ENCODE results near the gene TGIF2.
"Not testable (repeated sequence)": the region's sequence is repeated elsewhere in the genome, so short reads cannot be mapped to it uniquely, and the experiment has no call there.

The TGIF2 gene

DNA sequence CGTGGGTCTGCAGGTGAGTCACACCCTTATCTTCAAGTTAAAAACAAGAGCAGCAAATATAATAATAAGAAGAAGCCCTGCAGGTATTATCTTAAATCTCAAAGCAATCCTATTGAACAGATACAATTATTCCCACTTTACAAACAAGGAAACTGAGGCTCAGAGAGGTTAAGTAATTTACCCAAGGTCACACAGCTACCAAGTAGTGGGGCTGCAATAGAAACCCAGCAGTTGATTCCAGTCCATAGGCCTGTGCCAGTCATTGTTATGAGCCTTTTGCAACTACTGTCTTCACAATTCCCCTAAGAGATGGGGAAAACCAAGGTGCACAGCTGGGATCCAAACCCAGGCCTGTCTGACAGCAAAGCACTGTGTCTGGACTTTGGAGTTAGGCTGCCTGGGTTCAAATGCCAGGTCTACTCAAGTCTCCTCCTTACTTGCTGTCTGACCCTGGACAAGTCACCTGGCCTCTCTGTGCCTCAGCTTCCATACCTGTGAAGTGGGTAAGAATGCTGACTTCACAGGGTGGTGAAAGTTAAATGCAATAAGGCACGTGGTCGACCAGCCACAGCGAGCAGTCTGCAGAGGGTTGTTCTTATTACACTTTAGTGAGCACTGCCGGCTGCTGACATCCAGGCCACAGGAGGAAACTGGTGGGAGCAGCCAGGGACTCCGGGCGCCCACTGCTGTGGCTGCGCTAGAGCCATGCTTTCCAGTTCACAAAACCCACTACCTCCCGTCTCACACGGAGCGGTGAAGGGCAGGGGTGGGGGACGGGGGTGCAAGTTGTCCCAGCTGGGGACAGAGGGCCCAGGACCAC is 26.0 kb upstream of the TGIF2 start:
- no peak for DNase-seq (ENCODE audit: low read depth, low spot score)

DNA sequence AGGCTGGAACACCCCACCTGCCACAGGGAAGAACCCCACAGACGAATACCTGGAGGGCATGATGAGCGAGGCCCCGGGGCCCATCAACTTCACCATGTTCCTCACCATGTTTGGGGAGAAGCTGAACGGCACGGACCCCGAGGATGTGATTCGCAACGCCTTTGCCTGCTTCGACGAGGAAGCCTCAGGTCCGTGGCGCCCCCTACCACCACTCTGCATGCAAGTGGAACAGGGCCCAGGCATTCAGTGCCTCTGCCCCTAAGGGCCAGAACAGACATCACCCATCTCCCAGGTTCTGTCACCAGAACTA is 25.4 kb upstream of the TGIF2 start:
- DNase-seq (ENCODE audit: low read depth, low spot score), result no peak

DNA sequence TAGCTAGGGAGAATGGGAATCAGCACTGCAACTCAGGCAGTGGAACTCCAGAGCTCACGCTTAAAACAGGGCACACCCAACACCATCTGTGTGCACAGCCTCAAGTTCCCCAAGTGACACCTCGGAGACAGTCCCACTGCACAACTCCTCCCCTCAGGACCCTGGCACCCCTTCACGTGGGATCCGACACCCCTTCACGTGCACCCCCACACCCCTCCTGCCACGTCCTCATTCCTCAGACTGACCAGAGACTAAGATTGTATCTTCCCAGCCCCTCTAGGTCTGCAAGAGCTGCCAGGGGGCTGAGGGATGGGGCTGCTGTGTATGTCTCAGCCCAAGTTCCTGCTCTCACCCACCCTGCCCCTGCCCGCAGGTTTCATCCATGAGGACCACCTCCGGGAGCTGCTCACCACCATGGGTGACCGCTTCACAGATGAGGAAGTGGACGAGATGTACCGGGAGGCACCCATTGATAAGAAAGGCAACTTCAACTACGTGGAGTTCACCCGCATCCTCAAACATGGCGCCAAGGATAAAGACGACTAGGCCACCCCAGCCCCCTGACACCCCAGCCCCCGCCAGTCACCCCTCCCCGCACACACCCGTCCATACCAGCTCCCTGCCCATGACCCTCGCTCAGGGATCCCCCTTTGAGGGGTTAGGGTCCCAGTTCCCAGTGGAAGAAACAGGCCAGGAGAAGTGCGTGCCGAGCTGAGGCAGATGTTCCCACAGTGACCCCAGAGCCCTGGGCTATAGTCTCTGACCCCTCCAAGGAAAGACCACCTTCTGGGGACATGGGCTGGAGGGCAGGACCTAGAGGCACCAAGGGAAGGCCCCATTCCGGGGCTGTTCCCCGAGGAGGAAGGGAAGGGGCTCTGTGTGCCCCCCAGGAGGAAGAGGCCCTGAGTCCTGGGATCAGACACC is 24.4 kb upstream of the TGIF2 start:
- no peak for DNase-seq (ENCODE audit: low read depth, low spot score)

DNA sequence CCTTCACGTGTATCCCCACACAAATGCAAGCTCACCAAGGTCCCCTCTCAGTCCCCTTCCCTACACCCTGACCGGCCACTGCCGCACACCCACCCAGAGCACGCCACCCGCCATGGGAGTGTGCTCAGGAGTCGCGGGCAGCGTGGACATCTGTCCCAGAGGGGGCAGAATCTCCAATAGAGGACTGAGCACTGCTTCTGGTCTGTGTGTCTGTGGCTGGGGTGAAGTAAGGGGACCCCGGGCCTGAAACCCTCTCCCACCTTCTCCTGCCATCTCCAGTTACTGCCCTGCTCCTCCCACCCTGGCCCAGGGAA is 23.8 kb upstream of the TGIF2 start:
- DNase-seq (ENCODE audit: low read depth, low spot score), result no peak

DNA sequence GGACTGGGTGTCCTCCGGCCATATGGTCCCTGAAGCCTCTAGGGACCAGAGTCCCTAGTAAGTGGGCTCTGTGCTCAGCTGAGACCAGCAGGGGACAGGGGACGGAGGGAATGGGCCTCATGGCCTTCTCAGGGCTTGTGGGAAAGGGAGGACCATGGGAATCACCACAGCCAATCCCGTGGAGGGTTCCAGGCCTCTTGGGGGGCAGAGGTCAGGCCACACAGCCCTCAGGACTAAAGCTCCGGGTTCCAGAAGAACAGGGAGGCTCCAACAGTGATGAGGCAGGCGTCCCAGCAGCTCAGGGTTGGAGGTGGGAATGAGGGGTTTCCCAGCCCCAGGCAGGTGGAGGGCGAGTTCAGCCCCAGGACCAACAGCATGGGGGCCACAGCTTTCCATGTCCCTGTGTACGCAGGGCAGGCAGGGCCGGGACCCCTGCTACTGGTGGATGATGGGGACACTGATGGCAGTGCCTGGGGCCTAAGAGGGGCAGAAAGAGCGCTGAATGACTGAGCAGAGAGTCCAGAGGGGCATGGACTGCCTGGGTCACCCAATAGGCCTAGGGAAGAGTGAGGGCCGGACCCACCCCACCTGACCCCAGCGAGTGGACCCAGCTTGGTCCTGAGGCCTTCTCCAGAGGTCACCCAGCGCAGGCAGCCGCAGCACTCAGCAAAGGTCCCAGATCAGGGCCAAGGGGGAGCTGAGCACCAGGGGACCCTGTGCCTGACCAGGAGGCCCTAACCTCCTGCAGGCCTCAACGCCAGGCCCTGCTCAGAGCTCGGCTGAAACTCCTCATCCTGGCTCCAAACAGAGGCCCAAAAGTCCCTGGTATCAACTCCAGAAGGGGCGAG is 23.2 kb upstream of the TGIF2 start:
- no peak for DNase-seq (ENCODE audit: low read depth, low spot score)

DNA sequence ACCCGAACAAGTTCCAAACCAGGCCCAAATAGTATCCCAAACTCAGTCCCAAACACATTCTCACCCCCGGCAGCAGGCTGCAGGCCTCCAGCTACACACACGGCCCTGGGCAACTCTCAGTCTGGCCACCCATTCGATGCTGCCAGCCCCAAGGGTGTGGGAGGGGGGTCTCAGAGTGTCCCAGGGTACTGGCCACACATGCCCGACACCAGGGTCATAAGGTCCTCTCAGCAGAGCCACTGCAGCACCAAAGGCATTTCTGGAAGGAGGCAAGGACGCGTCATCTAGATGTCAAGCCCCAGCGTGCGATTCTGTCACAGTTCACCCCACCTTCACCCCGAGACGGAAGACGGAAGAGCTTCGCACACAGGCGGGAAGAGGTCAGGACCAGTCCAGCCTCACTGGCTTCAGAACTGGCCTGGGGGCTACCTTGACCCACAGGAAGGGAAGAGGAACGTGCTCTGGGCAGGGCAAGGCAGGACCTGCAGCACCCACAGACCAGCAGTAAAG is 22.6 kb upstream of the TGIF2 start:
- peak; percentile 44 for DNase-seq (ENCODE audit: low read depth, low spot score)

DNA sequence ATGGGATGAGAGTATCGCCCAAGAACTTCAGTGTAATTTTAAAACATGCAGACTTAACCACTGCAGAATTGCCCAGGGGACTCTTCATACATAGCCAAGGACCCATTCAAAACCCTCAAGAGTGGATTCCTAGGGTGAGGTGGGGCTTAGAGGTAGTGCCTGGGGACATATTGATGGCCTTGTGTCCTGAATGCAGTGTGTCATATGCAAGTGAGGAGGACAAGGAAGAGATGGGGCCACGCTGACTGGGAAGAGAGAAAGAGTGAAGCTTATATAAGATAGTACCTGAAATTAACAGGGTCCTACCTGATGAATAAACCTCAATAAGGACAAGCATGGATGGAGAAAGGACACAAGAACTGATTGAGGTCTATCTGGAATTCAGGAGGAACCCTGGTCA is 18.1 kb upstream of the TGIF2 start:
- DNase-seq (ENCODE audit: low read depth, low spot score), result no peak

DNA sequence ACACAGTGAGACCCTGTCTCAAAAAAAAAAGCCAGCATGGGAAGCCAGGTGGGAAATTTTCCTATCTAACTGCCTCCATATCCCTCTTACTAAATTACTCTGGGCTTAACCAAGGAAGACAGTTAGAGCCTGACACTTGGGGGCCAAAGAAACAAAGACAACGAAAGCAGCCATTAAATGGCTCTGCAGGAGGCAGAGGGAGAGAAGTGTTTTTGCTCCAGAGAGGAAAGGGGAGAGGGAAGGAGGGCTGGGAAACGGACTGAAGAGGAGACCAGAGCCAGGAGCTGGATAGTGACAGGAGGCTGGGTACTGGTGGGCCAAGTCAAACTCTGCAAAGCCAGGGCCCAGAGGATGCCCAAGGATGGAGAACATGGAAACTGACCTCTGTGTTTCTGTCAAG is 10.7 kb upstream of the TGIF2 start:
- no peak for DNase-seq (ENCODE audit: low read depth, low spot score)

DNA sequence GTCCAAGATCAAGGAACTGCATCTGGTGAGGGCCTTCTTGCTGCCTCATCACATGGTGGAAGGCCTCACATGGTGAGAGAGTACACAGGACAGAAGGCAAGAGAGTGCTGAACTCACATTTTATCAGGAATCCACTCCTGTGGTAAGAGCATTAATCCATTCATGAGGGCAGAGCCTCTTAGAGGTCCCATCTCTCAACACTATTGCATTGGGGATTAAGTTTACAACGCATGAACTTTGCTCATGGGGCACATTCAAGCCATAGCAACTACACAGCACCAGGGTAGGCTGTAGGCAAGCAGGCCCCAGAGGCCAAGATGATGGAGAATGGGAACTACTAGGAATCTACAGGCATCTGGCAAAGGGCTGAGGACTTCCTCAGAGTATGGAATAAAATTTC is 10.0 kb upstream of the TGIF2 start:
- DNase-seq (ENCODE audit: low read depth, low spot score), result no peak

DNA sequence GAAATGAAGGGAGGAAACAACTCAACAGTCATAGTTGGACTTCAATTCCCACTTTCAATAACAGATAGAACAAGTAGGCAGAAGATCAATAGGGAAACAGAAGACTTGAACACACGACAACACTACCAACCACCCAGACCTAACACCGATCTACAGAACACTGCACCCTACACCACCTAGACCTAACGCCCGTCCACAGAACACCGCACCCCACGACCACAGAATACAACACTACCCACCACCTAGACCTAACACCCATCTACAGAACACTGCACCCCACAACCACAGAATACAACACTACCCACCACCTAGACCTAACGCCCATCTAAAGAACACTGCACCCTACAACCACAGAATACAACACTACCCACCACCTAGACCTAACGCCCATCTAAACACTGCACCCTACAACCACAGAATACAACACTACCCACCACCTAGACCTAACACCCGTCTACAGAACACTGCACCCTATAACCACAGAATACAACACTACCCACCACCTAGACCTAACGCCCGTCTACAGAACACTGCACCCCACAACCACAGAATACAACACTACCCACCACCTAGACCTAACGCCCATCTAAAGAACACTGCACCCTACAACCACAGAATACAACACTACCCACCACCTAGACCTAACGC is 9.2 kb upstream of the TGIF2 start:
- not testable (repeated sequence) for DNase-seq (ENCODE audit: low read depth, low spot score)

DNA sequence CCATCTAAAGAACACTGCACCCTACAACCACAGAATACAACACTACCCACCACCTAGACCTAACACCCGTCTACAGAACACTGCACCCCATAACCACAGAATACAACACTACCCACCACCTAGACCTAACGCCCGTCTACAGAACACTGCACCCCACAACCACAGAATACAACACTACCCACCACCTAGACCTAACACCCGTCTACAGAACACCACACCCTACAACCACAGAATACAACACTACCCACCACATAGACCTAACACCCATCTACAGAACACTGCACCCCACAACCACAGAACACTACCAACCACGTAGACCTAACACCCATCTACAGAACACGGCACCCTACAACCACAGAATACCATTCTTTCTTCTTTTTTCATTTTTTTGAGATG is 8.7 kb upstream of the TGIF2 start:
- DNase-seq (ENCODE audit: low read depth, low spot score), result not testable (repeated sequence)

DNA sequence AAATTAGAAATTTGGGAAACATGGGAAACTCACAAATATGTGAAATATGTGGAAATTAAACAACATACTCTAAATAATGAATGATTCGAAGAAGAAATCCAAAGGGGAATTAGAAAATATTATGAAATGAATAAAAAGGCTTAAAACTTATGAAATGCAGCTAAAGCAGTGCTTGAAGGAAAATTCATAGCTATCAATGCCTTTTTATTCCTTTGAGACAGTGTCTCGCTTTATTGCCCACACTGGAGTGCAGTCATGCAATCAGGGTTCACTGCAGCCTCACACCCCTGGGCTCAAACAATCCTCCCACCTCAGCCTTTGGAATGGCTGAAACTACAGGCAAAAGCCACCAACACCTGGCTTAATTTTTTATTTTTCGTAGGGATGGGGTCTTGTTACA is 7.9 kb upstream of the TGIF2 start:
- no peak for DNase-seq (ENCODE audit: low read depth, low spot score)

DNA sequence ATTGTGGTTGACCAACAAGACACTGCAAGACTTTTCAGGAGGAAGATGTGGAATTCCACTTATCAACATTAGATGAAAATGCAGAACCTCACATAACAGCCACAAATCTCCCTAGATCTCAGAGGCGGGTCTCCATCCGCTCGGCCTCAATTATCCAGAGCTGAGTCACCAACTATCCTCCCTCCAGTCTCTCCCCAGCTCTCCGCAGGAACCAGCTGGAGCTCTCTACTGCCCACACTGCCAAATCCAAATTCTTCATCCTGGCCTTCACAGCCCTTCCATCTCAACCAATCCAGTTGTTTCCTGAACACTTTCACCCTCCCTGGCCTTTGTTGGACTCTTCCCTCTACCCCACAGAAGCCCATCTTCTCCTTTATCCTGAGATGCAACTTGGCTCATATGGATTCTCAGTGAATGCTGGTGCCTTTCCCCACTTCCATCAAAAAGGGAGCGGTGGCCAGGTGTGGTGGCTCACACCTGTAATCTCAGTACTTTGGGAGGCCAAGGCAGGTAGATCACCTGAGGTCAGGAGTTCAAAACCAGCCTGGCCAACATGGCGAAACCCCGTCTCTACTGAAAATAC is 3.5 kb upstream of the TGIF2 start:
- peak; percentile 69 for DNase-seq (ENCODE audit: low read depth, low spot score)

DNA sequence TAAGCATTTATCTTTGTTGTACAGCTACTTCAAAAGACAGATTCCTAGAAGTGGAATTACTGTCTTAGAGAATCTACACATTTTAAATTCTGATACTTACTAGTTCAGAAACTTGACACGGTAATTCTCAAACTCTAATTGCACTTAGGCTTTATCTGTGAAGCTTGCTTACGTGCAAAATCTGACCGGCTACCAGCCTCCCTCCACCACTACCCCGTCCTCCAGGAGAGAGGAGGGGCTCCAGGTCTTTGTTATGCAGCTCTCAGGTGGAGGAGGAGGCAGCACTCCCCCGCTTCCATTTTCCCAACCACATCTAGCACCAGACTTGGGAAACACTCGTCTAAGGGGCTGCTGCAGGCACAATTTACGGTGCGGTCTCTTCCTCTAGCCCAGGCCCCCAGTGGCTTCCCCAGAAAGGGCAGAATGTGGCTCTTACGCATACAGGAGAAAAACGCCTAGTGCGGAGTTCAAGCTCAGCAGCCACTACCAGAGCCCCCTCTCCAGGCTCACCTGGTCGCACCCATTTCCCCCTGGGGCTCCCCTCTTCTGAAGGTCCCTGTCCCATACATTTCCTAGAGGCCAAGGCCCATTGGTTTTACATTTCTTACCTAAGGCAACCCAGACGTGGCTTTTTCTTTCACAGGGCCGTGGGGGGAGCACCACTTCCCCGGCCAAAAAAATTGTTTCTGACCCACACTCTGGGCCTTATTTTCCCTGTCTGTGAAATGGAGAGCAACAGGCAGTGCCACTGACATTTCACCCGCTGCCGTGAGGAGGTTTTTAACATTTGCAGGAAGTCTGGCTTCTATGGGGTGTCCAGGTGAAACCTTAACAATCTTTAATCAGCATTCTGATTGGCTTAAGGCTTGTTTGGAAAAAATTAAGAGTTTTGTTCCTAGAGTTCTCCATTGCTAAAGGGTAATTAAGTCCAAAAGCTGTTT is 1.6 kb upstream of the TGIF2 start:
- no peak for DNase-seq (ENCODE audit: low read depth, low spot score)

DNA sequence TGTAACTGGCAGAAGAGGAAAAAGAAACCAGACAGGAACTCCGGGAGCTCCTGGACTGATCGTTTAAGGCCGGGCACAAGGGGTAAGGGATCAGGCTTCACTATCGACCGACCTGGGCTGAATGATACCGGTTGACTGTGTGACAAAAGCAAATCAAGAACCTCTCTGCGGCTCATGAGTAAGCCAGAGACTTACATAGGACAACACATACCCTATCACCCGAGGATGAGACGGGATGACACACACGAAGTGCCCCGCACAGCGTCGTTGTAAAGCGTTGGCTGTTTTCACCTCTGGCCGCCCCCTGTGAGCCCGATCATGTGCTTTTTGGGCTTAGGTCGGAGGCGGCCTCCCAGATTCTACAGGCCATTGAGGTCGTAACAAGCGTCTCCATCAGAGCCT is 695 bp upstream of the TGIF2 start:
- DNase-seq (ENCODE audit: low read depth, low spot score), result peak; percentile 35

DNA sequence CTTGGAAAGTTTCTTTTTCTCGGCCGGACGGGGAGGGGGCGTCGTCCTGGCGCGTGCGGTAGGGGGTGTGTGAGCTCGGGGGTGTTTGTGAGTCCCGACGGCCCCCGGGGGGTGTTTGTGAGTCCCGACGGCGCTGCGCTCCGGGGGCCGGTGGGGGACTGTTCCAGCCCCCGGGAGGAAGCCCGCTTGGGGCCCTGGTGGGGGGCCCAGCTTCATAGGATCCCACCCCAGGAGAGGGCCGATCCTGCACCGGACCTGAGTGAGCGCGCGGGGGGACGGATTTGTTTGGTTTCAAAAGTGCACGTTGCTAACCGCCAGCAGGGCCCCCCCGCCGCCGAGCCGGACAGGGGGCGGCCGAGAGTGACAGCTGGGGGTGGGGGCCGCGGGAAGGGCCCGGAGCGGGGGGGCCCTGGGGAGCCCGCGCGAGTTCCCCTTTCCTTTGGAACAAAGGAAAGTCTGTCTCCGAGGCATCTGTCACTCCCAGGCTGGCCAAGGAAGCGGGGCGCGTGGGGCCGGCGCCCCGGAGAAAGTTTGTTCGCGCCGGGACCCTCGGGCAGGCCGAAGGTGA is 485 bp downstream of the TGIF2 start:
- no peak for DNase-seq (ENCODE audit: low read depth, low spot score)

DNA sequence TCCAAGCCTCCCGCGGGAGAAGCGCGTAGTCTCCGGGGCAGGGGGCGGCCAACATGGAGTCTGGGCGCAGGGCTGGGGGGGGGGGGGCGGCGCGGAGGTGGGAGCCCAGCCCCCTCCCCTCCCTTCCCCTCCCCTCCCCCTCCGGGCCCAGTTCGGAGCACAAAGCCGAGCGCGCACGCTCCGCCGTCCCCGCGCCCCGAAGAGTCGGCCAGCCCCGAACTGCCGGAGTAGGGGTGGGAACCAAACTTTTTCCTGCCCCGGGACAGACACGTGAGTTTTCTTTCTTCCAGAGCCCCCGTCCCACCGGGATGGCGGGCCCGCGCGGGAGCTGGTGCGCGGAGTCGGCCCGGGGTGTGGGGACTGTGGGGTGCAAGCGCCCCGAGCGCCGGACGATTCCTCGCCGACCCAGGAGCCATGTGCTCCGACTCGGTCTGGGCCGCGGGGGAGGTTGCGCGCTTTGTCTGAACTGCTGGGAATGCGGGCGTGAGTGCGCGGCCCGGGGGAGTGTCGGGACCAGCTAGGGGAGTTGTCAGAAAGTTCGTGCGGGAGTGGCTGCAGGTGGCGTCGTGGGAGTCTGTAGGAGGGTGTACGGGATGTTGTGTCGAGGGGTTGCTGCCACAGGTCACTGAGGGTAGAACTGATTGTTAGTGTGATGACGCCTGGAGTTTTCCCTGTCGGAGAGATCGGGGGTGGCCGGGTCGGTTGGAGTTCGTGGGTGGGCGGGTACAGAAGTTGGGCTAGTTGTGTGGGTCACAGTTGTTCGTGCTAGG is 1.2 kb downstream of the TGIF2 start:
- DNase-seq (ENCODE audit: low read depth, low spot score), result peak; percentile 76

DNA sequence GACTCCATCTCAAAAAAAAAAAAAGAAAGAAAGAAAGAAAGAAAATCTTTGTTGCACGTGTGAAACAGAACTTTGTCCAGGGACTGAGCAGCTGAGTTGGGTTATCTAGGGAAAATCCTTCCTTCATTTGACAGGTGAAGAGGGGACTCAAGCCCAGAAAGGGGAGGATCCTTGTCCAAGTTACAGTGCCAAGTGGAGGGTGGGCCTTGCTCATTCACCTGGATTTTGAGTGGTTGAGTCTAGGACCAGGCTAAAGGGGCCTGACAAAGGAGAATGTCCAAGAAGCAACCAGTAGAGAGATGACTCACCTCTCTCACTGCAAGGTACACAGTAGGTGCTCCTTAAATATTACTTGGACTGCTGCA is 2.7 kb downstream of the TGIF2 start:
- no peak for DNase-seq (ENCODE audit: low read depth, low spot score)

Measured in astrocyte of the hippocampus (primary cell).